Measurements from ENCODE around the gene NR3C2. TPM values are rescaled to one million over a fixed set of nuclear protein-coding genes. Genes with fewer than 3 reads are reported as not detected.
"Not testable (repeated sequence)": the region's sequence is repeated elsewhere in the genome, so short reads cannot be mapped to it uniquely, and the experiment has no call there.

The NR3C2 gene
- total and polyA plus RNA-seq, 12 donors: 2.2 to 28.6 (median 23.3) TPM

- TF ChIP-seq, protein P1, sequence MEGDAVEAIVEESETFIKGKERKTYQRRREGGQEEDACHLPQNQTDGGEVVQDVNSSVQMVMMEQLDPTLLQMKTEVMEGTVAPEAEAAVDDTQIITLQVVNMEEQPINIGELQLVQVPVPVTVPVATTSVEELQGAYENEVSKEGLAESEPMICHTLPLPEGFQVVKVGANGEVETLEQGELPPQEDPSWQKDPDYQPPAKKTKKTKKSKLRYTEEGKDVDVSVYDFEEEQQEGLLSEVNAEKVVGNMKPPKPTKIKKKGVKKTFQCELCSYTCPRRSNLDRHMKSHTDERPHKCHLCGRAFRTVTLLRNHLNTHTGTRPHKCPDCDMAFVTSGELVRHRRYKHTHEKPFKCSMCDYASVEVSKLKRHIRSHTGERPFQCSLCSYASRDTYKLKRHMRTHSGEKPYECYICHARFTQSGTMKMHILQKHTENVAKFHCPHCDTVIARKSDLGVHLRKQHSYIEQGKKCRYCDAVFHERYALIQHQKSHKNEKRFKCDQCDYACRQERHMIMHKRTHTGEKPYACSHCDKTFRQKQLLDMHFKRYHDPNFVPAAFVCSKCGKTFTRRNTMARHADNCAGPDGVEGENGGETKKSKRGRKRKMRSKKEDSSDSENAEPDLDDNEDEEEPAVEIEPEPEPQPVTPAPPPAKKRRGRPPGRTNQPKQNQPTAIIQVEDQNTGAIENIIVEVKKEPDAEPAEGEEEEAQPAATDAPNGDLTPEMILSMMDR (IDR thresholded peaks at IDR 0.05): no peak
- no peaks in the 10 kb centered on the region for H3K9me3 ChIP-seq
- H3K27ac ChIP-seq: no peak overlapping the region
- H3K4me3 ChIP-seq: no peak overlapping the region
- 91 to 97% methylated on average over 1 of the region's 1 CpG for WGBS, 2 donors
- DNase-seq (no peak), ATAC-seq (no peak)
- peaks cover 0 to 9% (median 0%) of the 10 kb centered on the region in 9 donors for H3K4me1 ChIP-seq
- peaks cover 0 to 27% (median 11%) of the 10 kb centered on the region in 9 donors for H3K36me3 ChIP-seq
- intact Hi-C loops (cut with DNase I): no loop called here
- no peaks in the 10 kb centered on the region for H3K27me3 ChIP-seq
Observed at GRCh38 chr4:148196164-148196563, 246.1 kb downstream of the NR3C2 start.

GRCh38 chr4:148192526-148192925 is 249.7 kb downstream of the NR3C2 start:
- TF ChIP-seq, protein P1 (IDR thresholded peaks at IDR 0.05): no peak
- no peak overlapping the region for H3K27ac ChIP-seq
- H3K27me3 ChIP-seq: no peaks in the 10 kb centered on the region
- no peak overlapping the region for H3K4me3 ChIP-seq
- ATAC-seq (no peak), DNase-seq (no peak)
- no peaks in the 10 kb centered on the region for H3K9me3 ChIP-seq
- peaks cover 0 to 30% (median 11%) of the 10 kb centered on the region in 9 donors for H3K36me3 ChIP-seq
- WGBS, 2 donors: 67 to 72% methylated on average over 3 of the region's 3 CpGs
- intact Hi-C loops (cut with DNase I): no loop called here
- peaks cover 0 to 9% (median 0%) of the 10 kb centered on the region in 9 donors for H3K4me1 ChIP-seq

DNA sequence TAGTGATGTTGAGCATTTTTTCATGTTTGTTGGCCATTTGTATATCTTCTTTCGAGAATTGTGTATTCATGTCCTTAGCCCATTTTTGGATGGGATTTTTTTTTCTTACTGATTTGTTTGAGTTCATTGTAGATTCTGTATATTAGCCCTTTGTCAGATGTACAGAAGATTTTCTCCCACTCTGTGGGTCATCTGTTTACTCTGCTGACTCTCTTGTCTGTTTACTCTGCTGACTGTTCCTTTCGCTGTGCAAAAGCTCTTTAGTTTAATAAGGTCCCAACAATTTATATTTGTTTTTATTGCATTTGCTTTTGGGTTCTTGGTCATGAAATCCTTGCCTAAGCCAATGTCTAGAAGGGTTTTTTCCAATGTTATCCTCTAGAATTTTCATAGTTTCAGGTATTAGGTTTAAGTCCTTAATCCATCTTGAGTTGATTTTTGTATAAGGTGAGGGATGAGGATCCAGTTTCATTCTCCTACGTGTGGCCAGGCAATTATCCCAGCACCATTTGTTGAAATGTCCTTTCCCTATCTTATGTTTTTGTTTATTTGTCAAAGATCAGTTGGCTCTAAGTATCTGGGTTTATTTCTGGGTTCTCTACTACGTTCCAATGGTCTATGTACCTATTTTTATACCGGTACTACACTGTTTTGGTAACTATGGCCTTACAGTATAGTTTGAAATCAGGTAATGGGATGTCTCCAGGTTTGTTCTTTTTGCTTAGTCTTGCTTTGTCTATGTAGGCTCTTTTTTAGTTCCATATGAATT is 254.6 kb downstream of the NR3C2 start:
- H3K27ac ChIP-seq; DNase-seq; H3K36me3 ChIP-seq; H3K9me3 ChIP-seq; ATAC-seq; H3K4me1 ChIP-seq; H3K27me3 ChIP-seq; intact Hi-C loops (cut with DNase I); H3K4me3 ChIP-seq: not testable (repeated sequence)
- 69 to 74% methylated on average over 5 of the region's 5 CpGs for WGBS, 2 donors

- H3K36me3 ChIP-seq: no peaks in the 10 kb centered on the region
- intact Hi-C loops (cut with DNase I): no loop called here
- no peak for DNase-seq
- no peaks in the 10 kb centered on the region for H3K27me3 ChIP-seq
- TF ChIP-seq, protein P1 (IDR thresholded peaks at IDR 0.05): no peak
- 95 to 99% methylated on average over 4 of the region's 4 CpGs for WGBS, 2 donors
- H3K4me3 ChIP-seq: no peak overlapping the region
- no peak overlapping the region for H3K27ac ChIP-seq
- ATAC-seq: no peak
- H3K9me3 ChIP-seq: peaks cover 0 to 5% (median 0%) of the 10 kb centered on the region in 11 donors
- peaks cover 0 to 11% (median 0%) of the 10 kb centered on the region in 9 donors for H3K4me1 ChIP-seq
Observed at GRCh38 chr4:148184922-148185321, 257.3 kb downstream of the NR3C2 start.

Measured in heart right ventricle (tissue), 16 donors.